IMR-90 (cell line): ENCODE results near the gene GTPBP8. TPM values are rescaled to one million over a fixed set of nuclear protein-coding genes. Genes with fewer than 3 reads are reported as not detected.

Source experiments
- ATAC-seq: fragments of 200-7000 bp; cut with Tn5 transposase; 2 replicates; pipeline ENCODE4 v1.9.1; 2020; ENCODE audit warnings: low read depth, mild to moderate bottlenecking, moderate library complexity
- BruUV-seq: library from RNA; stranded (reverse); fragments of 400-500 nt; replicated peaks from 2 replicates; lab custom pipeline; 2021; lab: Mats Ljungman, UMichigan
- CTCF ChIA-PET: fragments of 300-600 bp; formaldehyde crosslinking; extraction: SDS; loops from one replicate; lab custom pipeline; 2021; ENCODE audit warnings: antibody characterized with exemption; lab: Yijun Ruan, JAX
- POLR2A ChIA-PET: fragments of 300-600 bp; sonication (Branson Sonifier 250); formaldehyde crosslinking; loops from one replicate; lab custom pipeline; 2022; ENCODE audit warnings: antibody characterized with exemption; ENCODE audit not compliant: unreplicated experiment; lab: Charles Lee
- DNase-seq: peaks from one replicate; pipeline ENCODE4 v3.0.0; 2013
- H2AFZ ChIP-seq: replicated peaks from 2 replicates; pipeline ENCODE3; 2013; ENCODE audit warnings: low read length, mild to moderate bottlenecking; ENCODE audit not compliant: poor library complexity
- H2AK5ac ChIP-seq: 2 replicates; pipeline ENCODE4 v1.6.1; 2013; ENCODE audit warnings: low read depth, low read length, inconsistent platforms
- H2AK9ac ChIP-seq: replicated peaks from 2 replicates; pipeline ENCODE3; 2013; ENCODE audit warnings: mild to moderate bottlenecking, low read depth, low read length, moderate library complexity; ENCODE audit not compliant: poor library complexity
- H2BK120ac ChIP-seq: 2 replicates; pipeline ENCODE4 v1.6.1; 2013; ENCODE audit warnings: low read depth, low read length, inconsistent platforms
- H2BK15ac ChIP-seq: 3 replicates; pipeline ENCODE4 v1.6.1; 2013; ENCODE audit warnings: low read depth, low read length, inconsistent platforms
- H2BK20ac ChIP-seq: 2 replicates; pipeline ENCODE4 v1.6.1; 2013; ENCODE audit warnings: low read depth, mild to moderate bottlenecking, inconsistent platforms, low read length, moderate library complexity
- H2BK5ac ChIP-seq: 2 replicates; pipeline ENCODE4 v1.6.1; 2013; ENCODE audit warnings: mild to moderate bottlenecking, low read depth, low read length, inconsistent platforms; ENCODE audit not compliant: poor library complexity, severe bottlenecking
- H3K14ac ChIP-seq: replicated peaks from 2 replicates; pipeline ENCODE4 v1.6.1; 2013; ENCODE audit warnings: low read depth, low read length, inconsistent platforms
- H3K18ac ChIP-seq: 2 replicates; pipeline ENCODE4 v1.6.1; 2013; ENCODE audit warnings: low read depth, low read length, control low read depth
- H3K23ac ChIP-seq: 2 replicates; pipeline ENCODE4 v1.6.1; 2013; ENCODE audit warnings: low read depth, low read length, inconsistent platforms
- H3K27ac ChIP-seq: 2 replicates; pipeline ENCODE4 v1.5.1; 2013; ENCODE audit warnings: mild to moderate bottlenecking, control low read depth, low read length; ENCODE audit not compliant: insufficient read depth
- H3K27me3 ChIP-seq: 2 replicates; pipeline ENCODE4 v1.6.1; 2013; ENCODE audit warnings: low read length; ENCODE audit not compliant: control insufficient read depth, insufficient read depth
- H3K36me3 ChIP-seq: 2 replicates; pipeline ENCODE4 v1.6.1; 2013; ENCODE audit warnings: low read length, mixed read lengths; ENCODE audit not compliant: control insufficient read depth, insufficient read depth
- H3K4ac ChIP-seq: 2 replicates; pipeline ENCODE4 v1.6.1; 2013; ENCODE audit warnings: low read depth, low read length, inconsistent platforms
- H3K4me1 ChIP-seq: 2 replicates; pipeline ENCODE4 v1.6.1; 2013; ENCODE audit warnings: low read length, mixed read lengths; ENCODE audit not compliant: control insufficient read depth, insufficient read depth
- H3K4me2 ChIP-seq: 2 replicates; pipeline ENCODE4 v1.6.1; 2013; ENCODE audit warnings: low read depth, mild to moderate bottlenecking, control low read depth, low read length, moderate library complexity
- H3K4me3 ChIP-seq: 2 replicates; pipeline ENCODE4 v1.5.1; 2013; ENCODE audit warnings: low read depth, mild to moderate bottlenecking, control low read depth, low read length, moderate library complexity; ENCODE audit not compliant: insufficient read depth
- H3K56ac ChIP-seq: 2 replicates; pipeline ENCODE4 v1.6.1; 2013; ENCODE audit warnings: low read length, inconsistent platforms; ENCODE audit not compliant: insufficient read depth; ENCODE audit errors: extremely low read depth
- H3K79me1 ChIP-seq, 2 experiments: 2 replicates each; pipeline ENCODE4 v1.6.1; 2013; ENCODE audit warnings: low read length in 2 of 2, inconsistent platforms in 1 of 2, low read depth in 1 of 2
- H3K9ac ChIP-seq: 2 replicates; pipeline ENCODE4 v1.6.1; 2013; ENCODE audit warnings: low read depth, low read length, control low read depth
- H3K9me1 ChIP-seq: 2 replicates; pipeline ENCODE4 v1.6.1; 2013; ENCODE audit warnings: low read length, inconsistent platforms; ENCODE audit not compliant: insufficient read depth
- H3K9me3 ChIP-seq: 2 replicates; pipeline ENCODE4 v1.6.1; 2013; ENCODE audit warnings: low read length; ENCODE audit not compliant: control insufficient read depth, insufficient read depth
- H4K20me1 ChIP-seq: 2 replicates; pipeline ENCODE4 v1.6.1; 2013; ENCODE audit warnings: low read length, inconsistent platforms; ENCODE audit not compliant: insufficient read depth
- H4K5ac ChIP-seq: 2 replicates; pipeline ENCODE4 v1.6.1; 2013; ENCODE audit warnings: mild to moderate bottlenecking, low read depth, low read length, control low read depth
- H4K8ac ChIP-seq, 2 experiments: 2 replicates each; pipeline ENCODE4 v1.6.1; 2013; ENCODE audit warnings: low read depth in 2 of 2, low read length in 2 of 2, control low read depth in 1 of 2, inconsistent platforms in 1 of 2
- H4K91ac ChIP-seq: 2 replicates; pipeline ENCODE4 v1.6.1; 2013; ENCODE audit warnings: low read depth, low read length, inconsistent platforms; ENCODE audit not compliant: insufficient read depth
- CEBPB ChIP-seq: IDR thresholded peaks from 2 replicates; pipeline ENCODE4 v1.6.1; 2012; ENCODE audit warnings: low read depth, low read length, improper control_type of control experiment
- RCOR1 ChIP-seq: IDR thresholded peaks from 2 replicates; pipeline ENCODE4 v1.6.1; 2012; ENCODE audit warnings: mild to moderate bottlenecking, low read length, improper control_type of control experiment; ENCODE audit not compliant: insufficient replicate concordance
- WGBS, 2 experiments: methylation state at CpG; one replicate each; pipeline versions ENCODE4 v1.1.5 to v1.1.7; 2013; ENCODE audit warnings: missing lambda C conversion rate in 2 of 2; ENCODE audit not compliant: insufficient read length in 1 of 2; ENCODE audit errors: extremely low coverage in 2 of 2; 5-methylcytosine and 5-hydroxymethylcytosine counted together
- dilution Hi-C: fragments of 300-500 bp; cut with HindIII; formaldehyde crosslinking; loops from one replicate; pipeline ENCODE4 v1.14.3; 2018; ENCODE audit warnings: low sequenced_read_pairs; ENCODE audit not compliant: unreplicated experiment
- in situ Hi-C: fragments of 300-500 bp; cut with MboI; formaldehyde crosslinking; loops from 3 replicates; pipeline ENCODE4 v1.14.3; 2019; ENCODE audit warnings: low sequenced_read_pairs, inconsistent platforms, mixed read lengths
- intact Hi-C: fragments of 100-400 bp; cut with micrococcal nuclease; formaldehyde crosslinking; loops from 2 replicates; pipeline ENCODE4 v1.10.0; 2022
- polyA plus RNA-seq, 3 experiments: library from polyadenylated mRNA; depleted of rRNA; stranded (reverse); fragments of >200 nt; gene quantifications; 2 replicates each; pipeline ENCODE4 v1.2.3, GENCODE V29; 2012; ENCODE audit warnings: low replicate concordance in 1 of 3
- total RNA-seq: library from RNA; depleted of rRNA; stranded (reverse); fragments of >200 nt; gene quantifications from 2 replicates; pipeline ENCODE4 v1.2.3, GENCODE V29; 2012

GTPBP8 gene
- total and polyA plus RNA-seq, 2 of the 4 experiments (the other 2 are of a cell fraction), result 15.4 to 23.9 TPM

DNA sequence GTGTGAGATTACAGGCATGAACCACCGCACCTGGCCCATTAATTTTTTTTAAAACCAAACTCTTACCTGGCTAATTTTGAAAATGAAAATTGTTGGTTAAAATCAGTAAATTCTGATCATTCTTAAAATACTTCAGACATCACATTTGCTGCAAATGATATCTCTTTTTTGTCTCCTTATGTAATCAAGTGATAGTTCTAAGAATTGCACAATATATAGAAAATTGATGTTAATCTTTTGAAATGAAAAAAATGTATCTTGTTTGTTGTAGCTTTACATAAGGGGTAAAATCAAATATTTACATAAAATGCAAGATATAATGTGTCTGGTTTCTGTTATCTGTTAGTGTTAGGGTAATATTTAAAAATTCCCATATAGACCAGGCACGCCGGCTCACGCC is 5.0 kb downstream of the GTPBP8 start:
- H3K36me3 ChIP-seq, result peaks cover 10% of the 10 kb centered on the region

More for the DNA sequence above, 5.0 kb downstream of the GTPBP8 start:
- no TSS peak for BruUV-seq
- Histone ChIP-seq H3K4ac (no peak overlapping the region), H2BK20ac (no peak overlapping the region), H2AFZ (no peak overlapping the region), H3K14ac (no peak overlapping the region), H3K27ac (no peak overlapping the region), H3K9me3 (no peaks in the 10 kb centered on the region), H4K91ac (no peak overlapping the region), H2AK5ac (no peak overlapping the region), H2AK9ac (no peak overlapping the region), H3K23ac (no peak overlapping the region), H3K4me1 (no peaks in the 10 kb centered on the region), H3K18ac (no peak overlapping the region), H3K56ac (no peak overlapping the region), H3K9ac (no peak overlapping the region), H2BK120ac (no peak overlapping the region), H3K4me3 (no peak overlapping the region), H3K27me3 (no peaks in the 10 kb centered on the region), H4K8ac (no peak overlapping the region), H4K20me1 (no peaks in the 10 kb centered on the region), H3K79me1 (peaks cover 13 to 22% of the 10 kb centered on the region in 2 experiments; a peak in 3 of 4 replicates), H2BK15ac (no peak overlapping the region), H3K9me1 (no peaks in the 10 kb centered on the region), H2BK5ac (no peak overlapping the region), H3K4me2 (no peak overlapping the region), H4K5ac (no peak overlapping the region)
- intact Hi-C loops, result no loop called here
- in situ Hi-C loops, result loop anchor here (25.0 kb wide), 1 partner anchor 683 kb away; no protein-coding TSS in a partner anchor
- POLR2A ChIA-PET, result no interaction called here
- no peak for ATAC-seq
- peak; percentile 69 for TF ChIP-seq CEBPB
- no peak for TF ChIP-seq RCOR1
- dilution Hi-C loops, result loop anchor here (25.0 kb wide), 1 partner anchor 408 kb away; no protein-coding TSS in a partner anchor
- no peak for DNase-seq
- WGBS, 2 experiments, result no CpG with 5 or more reads among the region's 4 CpGs
- CTCF ChIA-PET, result no interaction called here
